Fibroblast of lung (primary cell): ENCODE measurements around the gene ABLIM3.

Experiments
- CTCF ChIP-seq, 2 donors: IDR thresholded peaks in 1 of 2; conservative IDR thresholded peaks in 1 of 2; 1 replicate in 1 of 2; 2 replicates in 1 of 2; pipeline ENCODE4 v1.5.1; 2011 to 2012; ENCODE audit warnings: low read length in 2 of 2, control low read depth in 1 of 2, inconsistent platforms in 1 of 2, low read depth in 1 of 2, mild to moderate bottlenecking in 1 of 2
- EZH2 ChIP-seq: IDR thresholded peaks from 2 replicates; pipeline ENCODE4 v1.5.1; 2012; ENCODE audit warnings: low read length, control low read depth, mild to moderate bottlenecking; ENCODE audit errors: missing control alignments

- TF ChIP-seq CTCF (conservative IDR thresholded peaks at IDR 0.05 in 1 of 2, IDR thresholded peaks at IDR 0.05 in 1 of 2; ENCODE audit: low read depth in 1 of 2, low read length in 2 of 2): no peak
- no peak for TF ChIP-seq EZH2
These were observed 54.1 kb downstream of the ABLIM3 start for GRCh38 chr5:149195337-149195887.
